OCI-LY3 (cell line): ENCODE data around the gene HEATR5B.
A peak's percentile ranks its signal among the peaks of the same experiment; 100 is the strongest.

Experiments used
- CTCF ChIP-seq: fragments of 200-600, 300-600 bp; sonication (generic); IDR thresholded peaks from 2 replicates; pipeline ENCODE4 v1.5.1; 2014; ENCODE audit warnings: antibody characterized with exemption, low read length, low read depth
- EZH2phosphoT487 ChIP-seq: fragments of 200-600 bp; shearing (Covaris generic); IDR thresholded peaks from 2 replicates; pipeline ENCODE4 v1.6.1; 2018; ENCODE audit warnings: antibody characterized with exemption, mixed run types, low read depth

- TF ChIP-seq CTCF (peak; percentile 76), EZH2phosphoT487 (no peak)
These were observed 78.9 kb downstream of the HEATR5B start for GRCh38 chr2:37005118-37005868.
